Osteoblast (primary cell): Measurements from ENCODE around the gene TCF25. TPM values are rescaled to one million over a fixed set of nuclear protein-coding genes. Genes with fewer than 3 reads are reported as not detected.

ENCODE experiments used
- DNase-seq: peaks from one replicate; pipeline ENCODE4 v3.0.0; 2011; ENCODE audit warnings: low spot score, mixed read lengths; ENCODE audit not compliant: insufficient read length; ENCODE audit errors: missing footprints
- H2AFZ ChIP-seq: 2 replicates; pipeline ENCODE4 v1.6.0; 2011; ENCODE audit warnings: mild to moderate bottlenecking, low read length
- H3K27ac ChIP-seq: 2 replicates; pipeline ENCODE4 v1.5.1; 2011; ENCODE audit warnings: mild to moderate bottlenecking, low read depth, low read length, moderate library complexity
- H3K27me3 ChIP-seq: 2 replicates; pipeline ENCODE4 v1.6.0; 2012; ENCODE audit warnings: mild to moderate bottlenecking, control low read depth, inconsistent platforms, low read length, moderate library complexity; ENCODE audit not compliant: insufficient read depth
- H3K36me3 ChIP-seq: 2 replicates; pipeline ENCODE4 v1.5.1; 2011; ENCODE audit warnings: mild to moderate bottlenecking, low read length, control low read depth, moderate library complexity; ENCODE audit not compliant: insufficient read depth
- H3K4me1 ChIP-seq: 2 replicates; pipeline ENCODE4 v1.5.1; 2011; ENCODE audit warnings: mild to moderate bottlenecking, low read length, control low read depth, moderate library complexity; ENCODE audit not compliant: insufficient read depth
- H3K4me2 ChIP-seq: 2 replicates; pipeline ENCODE4 v1.6.0; 2011; ENCODE audit warnings: mild to moderate bottlenecking, low read length; ENCODE audit not compliant: insufficient read depth
- H3K4me3 ChIP-seq: fragments of 200-600 bp; sonication (generic); 3 replicates; pipeline ENCODE4 v1.5.1; 2012; ENCODE audit warnings: mild to moderate bottlenecking, low read length, inconsistent platforms; ENCODE audit not compliant: insufficient read depth
- H3K79me2 ChIP-seq: 2 replicates; pipeline ENCODE4 v1.6.0; 2012; ENCODE audit warnings: mild to moderate bottlenecking, low read length, control low read depth, inconsistent platforms; ENCODE audit not compliant: insufficient read depth
- H3K9me3 ChIP-seq: 2 replicates; pipeline ENCODE4 v1.5.1; 2011; ENCODE audit warnings: low read depth, low read length, control low read depth
- H4K20me1 ChIP-seq: 2 replicates; pipeline ENCODE4 v1.6.0; 2012; ENCODE audit warnings: mild to moderate bottlenecking, low read length, control low read depth; ENCODE audit not compliant: insufficient read depth
- total RNA-seq: library from RNA; depleted of rRNA; stranded (reverse); fragments of >200 nt; gene quantifications from 2 replicates; pipeline ENCODE4 v1.2.3, GENCODE V29; 2012
- TF ChIP-seq, protein P1 (sequence below): IDR thresholded peaks from 2 replicates; pipeline ENCODE4 v1.5.1; 2011; ENCODE audit warnings: mild to moderate bottlenecking, low read depth, low read length, moderate library complexity; ENCODE audit errors: extremely low read depth

The TCF25 gene
- total RNA-seq, 1 donor, result 230 TPM

DNA sequence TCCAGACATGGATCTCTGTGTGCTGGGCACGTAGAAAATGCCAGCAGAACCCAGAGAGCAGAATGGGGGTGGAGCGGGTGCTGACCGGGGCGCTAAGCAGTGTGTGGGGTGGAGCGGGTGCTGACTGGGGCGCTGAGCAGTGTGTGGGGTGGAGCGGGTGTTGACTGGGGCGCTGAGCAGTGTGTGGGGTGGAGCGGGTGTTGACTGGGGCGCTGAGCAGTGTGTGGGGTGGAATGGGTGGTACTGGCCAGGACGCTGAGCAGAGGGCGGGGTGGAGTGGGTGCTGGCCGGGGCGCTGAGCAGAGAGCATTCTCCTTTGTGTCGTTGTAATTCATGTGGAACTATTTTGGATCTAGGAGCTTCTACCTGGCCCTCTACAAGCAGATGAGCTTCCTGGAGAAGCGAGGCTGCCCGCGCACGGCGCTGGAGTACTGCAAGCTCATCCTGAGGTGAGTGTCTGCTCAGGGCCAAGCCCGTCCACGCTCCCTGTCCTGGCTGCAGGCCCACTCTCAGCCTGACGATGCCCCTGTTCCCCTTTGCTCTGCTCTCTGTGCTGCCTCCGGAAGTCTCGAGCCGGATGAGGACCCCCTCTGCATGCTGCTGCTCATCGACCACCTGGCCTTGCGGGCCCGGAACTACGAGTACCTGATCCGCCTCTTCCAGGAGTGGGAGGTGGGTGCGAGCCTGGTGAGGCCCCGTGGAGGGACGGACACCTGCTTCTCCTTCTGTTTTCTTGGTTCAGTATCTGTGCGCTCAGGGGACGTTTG, 25.0 kb downstream of the TCF25 start:
- H3K27ac ChIP-seq, result no peak overlapping the region
- peaks cover 4% of the 10 kb centered on the region for H3K79me2 ChIP-seq
- TF ChIP-seq, protein P1, sequence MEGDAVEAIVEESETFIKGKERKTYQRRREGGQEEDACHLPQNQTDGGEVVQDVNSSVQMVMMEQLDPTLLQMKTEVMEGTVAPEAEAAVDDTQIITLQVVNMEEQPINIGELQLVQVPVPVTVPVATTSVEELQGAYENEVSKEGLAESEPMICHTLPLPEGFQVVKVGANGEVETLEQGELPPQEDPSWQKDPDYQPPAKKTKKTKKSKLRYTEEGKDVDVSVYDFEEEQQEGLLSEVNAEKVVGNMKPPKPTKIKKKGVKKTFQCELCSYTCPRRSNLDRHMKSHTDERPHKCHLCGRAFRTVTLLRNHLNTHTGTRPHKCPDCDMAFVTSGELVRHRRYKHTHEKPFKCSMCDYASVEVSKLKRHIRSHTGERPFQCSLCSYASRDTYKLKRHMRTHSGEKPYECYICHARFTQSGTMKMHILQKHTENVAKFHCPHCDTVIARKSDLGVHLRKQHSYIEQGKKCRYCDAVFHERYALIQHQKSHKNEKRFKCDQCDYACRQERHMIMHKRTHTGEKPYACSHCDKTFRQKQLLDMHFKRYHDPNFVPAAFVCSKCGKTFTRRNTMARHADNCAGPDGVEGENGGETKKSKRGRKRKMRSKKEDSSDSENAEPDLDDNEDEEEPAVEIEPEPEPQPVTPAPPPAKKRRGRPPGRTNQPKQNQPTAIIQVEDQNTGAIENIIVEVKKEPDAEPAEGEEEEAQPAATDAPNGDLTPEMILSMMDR, result no peak
- H3K27me3 ChIP-seq, result no peaks in the 10 kb centered on the region
- H3K9me3 ChIP-seq, result no peaks in the 10 kb centered on the region
- H3K4me3 ChIP-seq, result no peak overlapping the region
- DNase-seq, result peak; percentile 45
- no peaks in the 10 kb centered on the region for H3K4me1 ChIP-seq
- no peak overlapping the region for H2AFZ ChIP-seq
- peaks cover 69% of the 10 kb centered on the region for H3K36me3 ChIP-seq
- peaks cover 14% of the 10 kb centered on the region for H4K20me1 ChIP-seq
- H3K4me2 ChIP-seq, result no peak overlapping the region

DNA sequence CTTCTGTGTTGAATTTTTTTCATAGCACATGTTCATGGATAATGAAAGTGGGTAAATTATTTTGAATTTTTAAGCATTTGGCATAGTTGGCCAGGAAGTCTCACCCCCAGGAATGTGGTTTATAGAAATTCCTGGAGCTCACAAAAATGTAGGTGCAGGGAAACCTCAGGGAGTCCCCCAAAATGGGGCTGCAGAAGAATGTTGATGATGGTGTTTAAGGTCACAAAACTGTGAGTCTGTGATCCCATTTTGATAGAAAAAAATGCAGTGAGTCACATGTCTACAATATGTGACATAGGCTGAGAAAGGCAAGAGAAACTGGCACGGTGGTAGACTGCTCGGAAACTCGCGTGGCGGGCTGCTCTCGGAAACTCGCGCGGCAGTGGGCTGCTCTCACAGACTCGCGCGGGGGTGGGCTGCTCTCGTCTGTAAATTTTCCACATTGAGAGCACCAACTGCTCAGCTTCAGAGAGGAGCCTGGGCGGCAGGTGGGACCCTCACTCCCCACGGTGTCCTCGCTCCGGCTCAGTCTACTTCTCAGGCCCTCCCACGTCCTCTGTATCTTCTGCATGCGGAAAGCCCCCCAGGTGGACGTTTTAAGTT, 26.6 kb downstream of the TCF25 start:
- Histone ChIP-seq H3K27me3 (no peaks in the 10 kb centered on the region), H3K9me3 (no peaks in the 10 kb centered on the region), H2AFZ (no peak overlapping the region), H3K4me3 (no peak overlapping the region), H4K20me1 (peaks cover 21% of the 10 kb centered on the region), H3K4me1 (no peaks in the 10 kb centered on the region), H3K27ac (no peak overlapping the region), H3K36me3 (peaks cover 71% of the 10 kb centered on the region), H3K79me2 (peaks cover 4% of the 10 kb centered on the region), H3K4me2 (no peak overlapping the region)
- TF ChIP-seq, protein P1, result no peak
- peak; percentile 87 for DNase-seq

DNA sequence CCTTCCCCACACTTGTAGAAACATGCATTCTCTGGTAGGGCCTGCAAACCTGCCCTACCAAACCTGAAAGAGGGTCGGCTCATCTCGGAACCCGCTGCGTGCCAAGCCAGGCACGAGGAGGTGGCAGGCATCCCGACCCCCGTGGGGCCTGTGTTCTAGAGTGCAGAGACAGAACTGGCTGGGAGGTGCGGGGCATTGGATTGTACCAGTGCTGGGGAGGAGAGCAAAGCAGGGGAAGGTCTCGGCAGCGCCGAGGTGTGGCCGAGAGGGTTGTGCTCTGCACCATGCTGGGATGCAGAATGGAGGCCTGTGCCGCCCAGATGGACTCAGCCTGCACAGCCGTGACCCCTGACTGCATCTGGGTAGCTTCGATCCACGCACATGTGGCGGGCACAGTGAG, 27.5 kb downstream of the TCF25 start:
- H3K4me2 ChIP-seq, result no peak overlapping the region
- no peaks in the 10 kb centered on the region for H3K9me3 ChIP-seq
- no peak overlapping the region for H2AFZ ChIP-seq
- no peak for DNase-seq
- H3K79me2 ChIP-seq, result peaks cover 4% of the 10 kb centered on the region
- H3K4me3 ChIP-seq, result no peak overlapping the region
- H3K36me3 ChIP-seq, result peaks cover 71% of the 10 kb centered on the region
- TF ChIP-seq, protein P1, result no peak
- H3K27me3 ChIP-seq, result no peaks in the 10 kb centered on the region
- H3K4me1 ChIP-seq, result no peaks in the 10 kb centered on the region
- peaks cover 26% of the 10 kb centered on the region for H4K20me1 ChIP-seq
- no peak overlapping the region for H3K27ac ChIP-seq

DNA sequence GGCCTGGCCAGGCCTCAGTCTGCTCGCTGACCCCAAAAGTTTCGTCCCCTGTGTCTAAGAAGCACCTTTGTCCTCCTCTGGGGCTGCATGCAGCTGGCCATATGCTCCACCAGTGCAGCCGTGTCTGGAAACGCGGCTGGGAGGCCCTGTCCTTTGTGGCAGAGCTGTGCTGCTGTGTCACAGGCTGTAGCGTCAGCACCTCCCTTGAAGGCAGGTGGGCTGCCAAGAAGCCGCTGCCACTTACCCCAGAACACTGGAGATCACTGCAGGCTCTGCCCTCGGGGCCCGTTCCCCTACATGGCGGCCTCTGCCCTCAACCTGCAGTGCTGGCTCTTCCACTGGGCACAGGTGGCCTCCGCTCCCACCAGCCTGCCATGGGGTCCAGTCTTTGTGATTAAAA, 29.6 kb downstream of the TCF25 start:
- H3K4me3 ChIP-seq, result no peak overlapping the region
- no peaks in the 10 kb centered on the region for H3K4me1 ChIP-seq
- H2AFZ ChIP-seq, result no peak overlapping the region
- peaks cover 70% of the 10 kb centered on the region for H3K36me3 ChIP-seq
- no peak overlapping the region for H3K27ac ChIP-seq
- no peaks in the 10 kb centered on the region for H3K9me3 ChIP-seq
- TF ChIP-seq, protein P1, result no peak
- DNase-seq, result peak; percentile 79
- H4K20me1 ChIP-seq, result peaks cover 24% of the 10 kb centered on the region
- H3K79me2 ChIP-seq, result peaks cover 4% of the 10 kb centered on the region
- H3K4me2 ChIP-seq, result no peak overlapping the region
- H3K27me3 ChIP-seq, result no peaks in the 10 kb centered on the region
